CD4-positive, CD25-positive, alpha-beta regulatory T cell (primary cell): ENCODE measurements around the gene POLDIP3. TPM values are rescaled to one million over a fixed set of nuclear protein-coding genes. Genes with fewer than 3 reads are reported as not detected.
"Not testable (repeated sequence)": the region's sequence is repeated elsewhere in the genome, so short reads cannot be mapped to it uniquely, and the experiment has no call there.

Experiments used
- ATAC-seq, 2 donors: fragments of 150-1000 bp; cut with Tn5 transposase; one replicate each; pipeline ENCODE4 v1.10.0; 2021; ENCODE audit warnings: low read depth in 2 of 2, moderate number of reproducible peaks in 2 of 2, moderate library complexity in 1 of 2
- DNase-seq, 3 donors: peaks; one replicate each; pipeline versions ENCODE4 v3.0.0 to v3.0.0-alpha.2; 2012 to 2022; ENCODE audit warnings: mixed read lengths in 1 of 3
- H3K27ac ChIP-seq: one replicate; pipeline ENCODE4 v1.7.0; 2013; ENCODE audit warnings: mild to moderate bottlenecking, low read length; ENCODE audit not compliant: insufficient read depth, poor library complexity, severe bottlenecking
- H3K27me3 ChIP-seq: one replicate; pipeline ENCODE4 v1.7.0; 2013; ENCODE audit warnings: low read length; ENCODE audit not compliant: control insufficient read depth, insufficient read depth
- H3K36me3 ChIP-seq: one replicate; pipeline ENCODE4 v1.7.0; 2013; ENCODE audit warnings: mild to moderate bottlenecking, low read length, moderate library complexity; ENCODE audit not compliant: control insufficient read depth, insufficient read depth
- H3K4me1 ChIP-seq: 2 replicates; pipeline ENCODE4 v1.7.0; 2013; ENCODE audit warnings: mild to moderate bottlenecking, low read length; ENCODE audit not compliant: insufficient read depth, control insufficient read depth, poor library complexity, severe bottlenecking
- H3K4me3 ChIP-seq: one replicate; pipeline ENCODE4 v1.7.0; 2013; ENCODE audit warnings: low read depth, mild to moderate bottlenecking, low read length, moderate library complexity
- H3K9me3 ChIP-seq, 2 experiments: 1 replicate in 1 of 2; 2 replicates in 1 of 2; pipeline ENCODE4 v1.7.0; 2013; ENCODE audit warnings: low read length in 2 of 2, mild to moderate bottlenecking in 1 of 2, moderate library complexity in 1 of 2; ENCODE audit not compliant: control insufficient read depth in 2 of 2
- H3K27ac Mint-ChIP-seq, 3 donors: one replicate each; pipeline ENCODE4 v1.8.0; 2020 to 2022; ENCODE audit warnings: mild to moderate bottlenecking in 3 of 3, mixed read lengths in 3 of 3, moderate library complexity in 2 of 3
- H3K27me3 Mint-ChIP-seq: one replicate; pipeline ENCODE4 v1.8.0; 2022; ENCODE audit warnings: mild to moderate bottlenecking, mixed read lengths
- H3K36me3 Mint-ChIP-seq: one replicate; pipeline ENCODE4 v1.8.0; 2020; ENCODE audit warnings: mixed read lengths
- H3K4me1 Mint-ChIP-seq, 4 donors: one replicate each; pipeline ENCODE4 v1.8.0; 2020 to 2022; ENCODE audit warnings: mixed read lengths in 4 of 4, mild to moderate bottlenecking in 1 of 4
- H3K4me3 Mint-ChIP-seq, 4 donors: one replicate each; pipeline ENCODE4 v1.8.0; 2020 to 2022; ENCODE audit warnings: mild to moderate bottlenecking in 4 of 4, mixed read lengths in 4 of 4, moderate library complexity in 3 of 4
- H3K9me3 Mint-ChIP-seq, 7 donors: one replicate each; pipeline ENCODE4 v1.8.0; 2020 to 2022; ENCODE audit warnings: mixed read lengths in 7 of 7, mild to moderate bottlenecking in 3 of 7, moderate library complexity in 2 of 7
- polyA plus RNA-seq, 4 donors: library from polyadenylated mRNA; unstranded; fragments of 300-500 nt; fragmentation: Illumina TruSeq; gene quantifications; one replicate each; pipeline ENCODE4 v1.2.3, GENCODE V29; 2021
- total RNA-seq: library from RNA; stranded (reverse); gene quantifications from one replicate; pipeline ENCODE4 v1.2.3, GENCODE V29; 2022

The POLDIP3 gene
- total and polyA plus RNA-seq, 5 donors from 2014 or later, result 63.7 to 81.0 (median 73.0) TPM

- Mint-ChIP-seq H3K4me3 (peak overlapping the region in 1 of 4 donors; percentile 3), H3K4me1 (peaks cover 8 to 16% (median 12%) of the 10 kb centered on the region in 4 donors), H3K36me3 (peaks cover 3% of the 10 kb centered on the region), H3K27ac (no peak overlapping the region), H3K27me3 (no peaks in the 10 kb centered on the region), H3K9me3 (no peaks in the 10 kb centered on the region)
- Histone ChIP-seq H3K27me3 (no peaks in the 10 kb centered on the region), H3K27ac (no peak overlapping the region), H3K9me3 (no peaks in the 10 kb centered on the region), H3K4me3 (no peak overlapping the region), H3K4me1 (peaks cover 11% of the 10 kb centered on the region), H3K36me3 (peaks cover 28% of the 10 kb centered on the region)
- DNase-seq (no peak), ATAC-seq (no peak)
Measured at GRCh38 chr22:42577623-42578240, 37.0 kb downstream of the POLDIP3 start.

DNA sequence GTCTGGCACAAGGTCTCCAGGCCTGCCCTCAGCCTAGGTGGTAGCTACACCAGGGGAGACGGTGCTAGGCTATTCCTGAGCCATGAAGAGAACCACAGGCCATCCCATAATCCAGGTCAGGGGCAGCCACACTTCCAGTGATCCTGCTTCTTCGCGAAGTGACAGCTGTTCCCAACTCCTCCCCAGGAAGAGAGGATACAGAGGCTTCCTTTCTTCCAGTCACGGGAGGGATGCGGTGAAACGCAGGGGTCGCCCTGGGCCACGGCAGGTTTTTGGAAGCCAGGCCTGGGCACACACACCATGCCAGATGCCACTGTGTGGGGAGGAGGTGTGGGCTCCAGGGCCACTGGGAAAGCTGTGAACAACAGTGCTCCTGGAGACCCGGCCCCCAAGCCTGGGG, 37.5 kb downstream of the POLDIP3 start:
- not testable (repeated sequence) for DNase-seq, H3K27ac Mint-ChIP-seq, H3K4me1 ChIP-seq, H3K27me3 Mint-ChIP-seq, H3K4me3 ChIP-seq, H3K36me3 Mint-ChIP-seq, H3K27ac ChIP-seq, H3K4me3 Mint-ChIP-seq, H3K27me3 ChIP-seq, ATAC-seq, H3K9me3 Mint-ChIP-seq, H3K9me3 ChIP-seq
- H3K4me1 Mint-ChIP-seq, result peaks cover 6 to 10% (median 8%) of the 10 kb centered on the region in 4 donors
- peaks cover 28% of the 10 kb centered on the region for H3K36me3 ChIP-seq

- ATAC-seq, H3K4me1 Mint-ChIP-seq: not testable (repeated sequence)
Measured at GRCh38 chr22:42575996-42576574, 38.6 kb downstream of the POLDIP3 start.

GRCh38 chr22:42574468-42574867, 40.2 kb downstream of the POLDIP3 start:
- not testable (repeated sequence) for H3K27me3 ChIP-seq, H3K9me3 ChIP-seq, ATAC-seq, H3K4me3 Mint-ChIP-seq, H3K4me3 ChIP-seq, H3K4me1 ChIP-seq, H3K4me1 Mint-ChIP-seq, H3K27me3 Mint-ChIP-seq, H3K36me3 Mint-ChIP-seq, H3K9me3 Mint-ChIP-seq, H3K27ac Mint-ChIP-seq, DNase-seq, H3K27ac ChIP-seq
- peaks cover 26% of the 10 kb centered on the region for H3K36me3 ChIP-seq

More at GRCh38 chr22:42575996-42576574, 38.6 kb downstream of the POLDIP3 start:
- not testable (repeated sequence) for DNase-seq, H3K27me3 ChIP-seq, H3K4me3 Mint-ChIP-seq, H3K27ac ChIP-seq, H3K27ac Mint-ChIP-seq, H3K4me3 ChIP-seq, H3K36me3 Mint-ChIP-seq, H3K9me3 Mint-ChIP-seq, H3K4me1 ChIP-seq, H3K9me3 ChIP-seq, H3K27me3 Mint-ChIP-seq
- H3K36me3 ChIP-seq, result peaks cover 28% of the 10 kb centered on the region

- not testable (repeated sequence) for DNase-seq, H3K27ac ChIP-seq, H3K27me3 Mint-ChIP-seq, H3K27ac Mint-ChIP-seq, H3K36me3 Mint-ChIP-seq, ATAC-seq, H3K4me3 ChIP-seq, H3K4me3 Mint-ChIP-seq, H3K9me3 ChIP-seq, H3K4me1 Mint-ChIP-seq, H3K27me3 ChIP-seq, H3K4me1 ChIP-seq, H3K9me3 Mint-ChIP-seq
- H3K36me3 ChIP-seq, result peaks cover 26% of the 10 kb centered on the region
Measured at GRCh38 chr22:42574046-42574445, 40.6 kb downstream of the POLDIP3 start.

- H3K27me3 ChIP-seq, H3K4me1 ChIP-seq, H3K4me3 Mint-ChIP-seq, H3K4me3 ChIP-seq, H3K27ac Mint-ChIP-seq, DNase-seq, H3K27me3 Mint-ChIP-seq, H3K9me3 ChIP-seq, H3K36me3 ChIP-seq, ATAC-seq, H3K27ac ChIP-seq, H3K4me1 Mint-ChIP-seq, H3K9me3 Mint-ChIP-seq, H3K36me3 Mint-ChIP-seq: not testable (repeated sequence)
Measured at GRCh38 chr22:42571068-42571467, 43.6 kb downstream of the POLDIP3 start.

DNA sequence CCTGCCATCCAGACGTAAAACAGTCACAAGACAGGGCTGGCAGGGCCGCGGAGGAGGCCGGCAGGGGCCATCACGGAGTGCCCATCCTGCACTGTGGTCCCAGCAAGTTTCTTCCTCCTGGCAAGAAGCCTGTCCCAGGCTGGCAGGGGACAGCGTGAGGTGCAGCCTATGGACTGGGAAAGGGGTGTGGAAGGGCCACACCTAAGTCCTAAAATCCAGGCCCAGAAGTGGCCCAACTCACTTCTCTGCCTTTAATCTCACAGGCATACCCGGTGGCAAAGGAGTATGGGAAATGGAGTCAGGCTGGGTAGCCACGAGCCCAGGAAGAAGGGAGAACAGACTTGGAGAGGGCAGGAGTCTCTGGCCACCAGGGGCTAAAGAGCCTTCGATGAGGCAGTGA, 44.1 kb downstream of the POLDIP3 start:
- not testable (repeated sequence) for H3K9me3 ChIP-seq, ATAC-seq, H3K4me3 ChIP-seq, H3K27ac Mint-ChIP-seq, H3K9me3 Mint-ChIP-seq, H3K27ac ChIP-seq, H3K27me3 Mint-ChIP-seq, H3K4me1 ChIP-seq, H3K36me3 ChIP-seq, H3K27me3 ChIP-seq, H3K4me1 Mint-ChIP-seq, H3K36me3 Mint-ChIP-seq, DNase-seq, H3K4me3 Mint-ChIP-seq

DNA sequence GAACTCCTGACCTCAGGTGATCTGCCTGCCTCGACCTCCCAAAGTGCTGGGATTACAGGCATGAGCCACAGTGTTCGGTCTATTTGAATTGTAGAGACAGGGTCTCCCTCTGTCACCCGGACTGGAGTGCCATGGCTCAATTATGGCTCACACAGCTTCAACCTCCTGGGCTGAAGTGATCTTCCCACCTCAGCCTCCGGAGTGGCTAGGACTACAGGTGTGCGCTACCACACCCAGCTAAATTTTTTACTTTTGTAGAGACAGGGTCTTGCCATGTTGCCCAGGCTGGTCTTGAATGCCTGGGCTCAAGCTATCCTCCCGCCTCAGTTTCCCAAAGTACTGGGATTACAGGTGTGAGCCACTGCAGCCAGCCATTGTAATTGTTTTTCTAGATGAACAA, 46.7 kb downstream of the POLDIP3 start:
- H3K27me3 ChIP-seq, H3K4me1 ChIP-seq, ATAC-seq, H3K4me1 Mint-ChIP-seq, H3K9me3 Mint-ChIP-seq, DNase-seq, H3K27me3 Mint-ChIP-seq, H3K27ac ChIP-seq, H3K4me3 Mint-ChIP-seq, H3K4me3 ChIP-seq, H3K9me3 ChIP-seq, H3K36me3 Mint-ChIP-seq, H3K36me3 ChIP-seq, H3K27ac Mint-ChIP-seq: not testable (repeated sequence)
